Right ventricle myocardium superior (tissue), 1 donor: ENCODE results near the gene PRDM16. TPM values are rescaled to one million over a fixed set of nuclear protein-coding genes. Genes with fewer than 3 reads are reported as not detected.

Source experiments
- ATAC-seq: fragments of 200-7000 bp; cut with Tn5 transposase; one replicate; pipeline ENCODE4 v1.9.1; 2020; ENCODE audit warnings: mild to moderate bottlenecking; ENCODE audit not compliant: poor library complexity
- DNase-seq: peaks from one replicate; pipeline ENCODE4 v3.0.0-alpha.2; 2020
- intact Hi-C: fragments of 100-400 bp; cut with DNase I; formaldehyde crosslinking; loops from one replicate; pipeline ENCODE4 v1.11.2; 2022
- total RNA-seq: library from RNA; stranded (reverse); fragmentation: NEBNext Ultra II Directional; extraction: Animal tissue kit (Norgen Biotek cat#: 25700); gene quantifications from one replicate; pipeline ENCODE4 v1.2.1, GENCODE V29; 2021
- donor health status: DM: no; HTN: yes; CAD: no; lungs with severe emphysema.

Gene PRDM16
- total RNA-seq, 1 donor from 2014 or later, result 14.2 TPM

- DNase-seq (no peak), ATAC-seq (no peak)
- intact Hi-C loops, result no loop called here
Measured at GRCh38 chr1:3216015-3216391, 147.0 kb downstream of the PRDM16 start.

DNA sequence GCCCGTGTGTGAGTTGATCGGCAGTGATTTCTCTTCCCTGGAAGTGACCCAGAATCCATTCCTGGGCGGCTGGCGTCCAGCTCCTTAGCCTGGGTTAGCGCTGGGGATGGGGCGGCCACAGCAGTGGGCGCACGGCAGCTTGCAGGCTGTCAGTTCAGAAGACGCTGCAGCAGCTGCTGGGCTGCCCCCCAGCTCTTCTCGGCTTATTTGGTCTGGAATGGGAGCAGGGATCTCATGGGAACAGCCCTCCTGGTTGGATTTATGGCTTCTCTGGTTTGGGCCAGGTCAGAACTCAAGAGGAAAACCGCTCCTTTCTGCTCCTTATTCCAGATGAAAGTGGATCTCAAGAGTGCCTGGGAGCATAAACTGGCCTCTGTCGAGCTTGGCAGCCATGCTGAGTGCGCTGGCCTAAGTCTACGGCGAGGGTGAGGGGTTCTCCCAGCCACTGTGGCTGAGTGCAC is 148.2 kb downstream of the PRDM16 start:
- no peak for DNase-seq

GRCh38 chr1:3217979-3218679 is 149.1 kb downstream of the PRDM16 start:
- intact Hi-C loops, result no loop called here
- DNase-seq, result no peak

More for the DNA sequence above, 148.2 kb downstream of the PRDM16 start:
- intact Hi-C loops, result no loop called here
- no peak for ATAC-seq

DNA sequence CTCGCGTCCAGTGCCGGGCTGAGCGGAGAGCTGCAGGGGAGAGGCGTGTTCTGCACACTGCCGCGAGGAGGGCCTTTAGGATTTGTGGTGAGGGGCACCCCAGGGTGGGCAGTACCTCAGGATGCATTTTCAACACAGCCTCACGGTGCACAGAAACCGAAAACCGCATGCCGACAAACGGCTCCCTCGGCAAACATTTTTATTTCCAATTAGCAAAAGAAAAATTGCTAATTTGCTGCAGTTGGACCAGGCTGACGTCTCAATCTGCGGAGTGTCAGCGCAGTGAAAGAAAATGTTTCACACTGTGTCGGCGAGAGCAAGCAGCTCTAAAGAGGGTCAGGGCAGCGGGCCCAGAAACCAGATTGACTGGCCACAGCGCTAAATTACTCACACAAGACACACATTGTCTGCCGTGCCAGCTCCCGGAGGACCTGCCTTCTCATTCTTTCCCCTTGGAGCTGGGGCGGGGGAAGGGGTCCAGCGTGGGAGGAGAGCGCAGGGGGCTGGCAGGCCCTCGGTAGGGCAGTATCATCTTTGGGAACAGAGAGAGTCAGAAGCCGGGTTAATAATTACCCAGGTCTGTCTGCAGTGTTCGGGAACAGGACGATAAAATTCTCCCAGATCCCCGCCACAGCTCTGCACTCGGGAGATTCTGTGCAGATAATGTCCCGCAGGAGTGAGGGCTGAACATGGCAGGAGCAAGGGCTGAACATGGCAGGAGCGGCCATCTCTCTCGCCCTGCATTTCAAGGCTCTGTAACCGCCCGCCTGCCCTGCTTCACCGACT is 150.2 kb downstream of the PRDM16 start:
- peak; percentile 88 for ATAC-seq
- DNase-seq, result peak; percentile 90
- intact Hi-C loops, result no loop called here

More at GRCh38 chr1:3217979-3218679, 149.1 kb downstream of the PRDM16 start:
- ATAC-seq, result no peak

DNA sequence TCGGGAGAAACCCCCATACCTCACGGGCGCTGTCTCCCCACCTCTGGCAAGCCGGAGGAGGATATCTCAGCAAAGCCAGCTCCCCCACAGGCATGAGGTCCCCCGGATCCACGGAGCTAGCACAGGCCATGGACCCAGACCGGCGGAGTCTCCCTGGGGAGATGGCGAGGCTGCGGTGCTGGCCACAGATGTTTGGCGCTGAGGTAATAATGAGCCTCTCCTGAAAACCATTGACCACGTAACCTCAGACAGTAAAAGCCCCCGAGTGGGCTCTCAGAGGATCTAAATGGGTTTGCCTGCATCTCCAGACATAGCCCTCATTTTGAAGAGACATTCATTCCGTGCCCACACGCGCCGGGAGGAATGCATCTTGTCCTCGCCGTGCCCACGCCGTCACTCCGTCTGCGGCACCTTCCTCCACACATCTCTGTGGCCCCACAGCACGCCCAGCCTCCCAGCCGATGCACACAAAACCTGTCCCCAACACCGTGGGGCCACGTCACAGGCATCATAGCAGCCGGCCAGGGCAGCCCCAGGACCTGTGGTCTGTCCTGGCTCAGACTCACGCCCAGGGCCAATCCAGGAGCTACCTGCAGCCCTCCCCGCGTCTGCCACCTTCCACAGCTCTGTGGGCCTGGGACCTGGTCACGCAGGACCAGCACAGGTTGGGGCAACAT is 150.9 kb downstream of the PRDM16 start:
- intact Hi-C loops, result no loop called here
- ATAC-seq, result peak; percentile 14
- no peak for DNase-seq

DNA sequence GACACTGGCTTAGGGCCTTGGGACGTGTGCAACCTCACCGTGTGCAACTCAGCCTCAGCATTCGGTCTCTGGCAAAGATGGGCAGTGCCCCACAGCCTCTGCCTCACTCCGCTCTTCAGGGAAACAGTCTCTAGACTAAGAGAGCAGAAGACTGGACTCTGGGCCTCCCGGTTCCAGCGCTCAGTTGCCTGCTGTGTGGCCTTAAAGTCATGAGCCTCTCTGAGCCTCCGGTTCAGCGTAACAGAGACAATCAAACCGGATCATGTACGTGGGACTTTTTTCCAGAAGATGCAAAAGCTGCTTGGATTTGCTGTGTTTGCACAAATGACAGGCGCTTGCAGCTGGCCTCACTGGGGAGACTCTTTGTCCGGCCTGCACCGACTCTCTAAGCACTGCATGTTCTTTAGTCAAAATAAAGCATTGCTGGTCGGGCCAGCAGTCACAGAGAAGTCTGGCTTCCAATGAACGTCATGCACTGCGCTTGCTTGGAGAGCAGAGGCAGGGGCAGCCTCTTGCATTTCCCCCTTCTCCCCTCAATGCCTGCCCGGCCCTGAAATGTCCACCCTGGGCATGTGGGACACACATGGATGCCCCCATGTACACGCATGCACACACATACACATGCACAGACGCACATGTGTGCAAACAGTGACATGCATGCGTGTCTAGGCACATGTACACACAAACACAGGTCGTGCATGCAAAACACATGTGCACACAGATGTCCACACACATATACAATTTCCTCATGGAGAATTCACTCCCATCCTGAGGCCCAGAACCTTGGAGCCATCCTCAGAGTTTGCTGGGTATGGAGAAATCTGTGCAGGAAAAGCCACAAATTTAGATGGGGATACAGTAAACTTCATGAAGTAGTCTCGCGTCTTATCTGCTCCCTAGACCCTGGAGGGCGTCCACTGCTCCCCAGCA is 152.4 kb downstream of the PRDM16 start:
- DNase-seq (no peak), ATAC-seq (no peak)
- intact Hi-C loops, result no loop called here

- peak; percentile 16 for ATAC-seq
- DNase-seq, result no peak
- intact Hi-C loops, result no loop called here
Measured at GRCh38 chr1:3222042-3222692, 153.2 kb downstream of the PRDM16 start.

- intact Hi-C loops, result no loop called here
- no peak for ATAC-seq
- no peak for DNase-seq
Measured at GRCh38 chr1:3225661-3226060, 156.7 kb downstream of the PRDM16 start.

DNA sequence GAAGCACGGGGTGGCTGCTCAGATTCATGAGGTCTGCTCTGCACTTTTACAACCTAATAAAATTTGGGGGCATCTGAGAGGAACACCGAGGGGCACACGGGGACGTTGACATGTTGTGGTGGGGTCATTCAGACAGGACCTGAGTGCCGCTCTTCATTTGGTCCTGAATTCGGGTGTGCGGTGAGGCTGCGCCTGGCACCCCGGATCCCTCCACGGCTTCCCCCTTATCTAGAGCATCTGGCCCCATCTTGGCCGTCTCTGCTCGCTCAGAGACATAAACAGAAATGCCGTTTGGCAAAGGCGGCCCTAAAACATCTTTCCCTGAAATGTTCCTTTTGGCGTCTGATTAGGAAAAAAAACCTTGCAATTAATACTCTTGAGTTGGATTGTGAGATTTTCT is 157.2 kb downstream of the PRDM16 start:
- DNase-seq (no peak), ATAC-seq (no peak)
- intact Hi-C loops, result no loop called here

DNA sequence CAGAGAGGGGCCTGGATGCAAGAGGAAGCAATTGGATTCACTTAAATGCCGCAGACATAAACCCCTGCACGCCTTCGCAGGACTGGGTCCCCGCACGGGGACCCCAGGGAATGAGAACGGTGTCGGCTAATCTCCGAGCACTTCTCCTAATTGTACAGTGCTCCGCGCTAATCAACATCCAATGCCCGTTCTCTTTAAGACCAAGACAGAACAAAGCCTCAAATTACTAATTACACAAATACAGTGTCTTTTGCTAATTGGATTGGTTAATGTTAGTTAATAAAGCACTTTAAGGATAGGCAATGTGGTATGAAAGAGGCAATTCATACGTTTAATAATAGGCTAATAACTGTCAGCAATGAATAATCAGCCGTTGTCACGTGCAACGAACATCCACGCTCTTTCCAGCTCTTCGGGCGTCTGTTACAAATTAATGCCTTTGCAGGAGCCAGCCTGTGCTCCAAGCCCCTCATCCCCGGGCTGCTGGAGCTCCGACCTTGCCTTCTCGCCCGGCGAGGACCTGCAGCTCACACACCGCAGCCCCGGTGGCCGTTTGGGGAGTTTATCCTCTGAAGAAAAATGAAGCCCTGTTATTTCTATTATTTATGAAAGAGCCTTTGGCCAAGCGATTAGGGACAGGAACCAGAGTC is 157.8 kb downstream of the PRDM16 start:
- intact Hi-C loops, result no loop called here
- no peak for DNase-seq
- ATAC-seq, result no peak

- intact Hi-C loops, result no loop called here
- no peak for ATAC-seq
- no peak for DNase-seq
Measured at GRCh38 chr1:3227351-3227704, 158.3 kb downstream of the PRDM16 start.

DNA sequence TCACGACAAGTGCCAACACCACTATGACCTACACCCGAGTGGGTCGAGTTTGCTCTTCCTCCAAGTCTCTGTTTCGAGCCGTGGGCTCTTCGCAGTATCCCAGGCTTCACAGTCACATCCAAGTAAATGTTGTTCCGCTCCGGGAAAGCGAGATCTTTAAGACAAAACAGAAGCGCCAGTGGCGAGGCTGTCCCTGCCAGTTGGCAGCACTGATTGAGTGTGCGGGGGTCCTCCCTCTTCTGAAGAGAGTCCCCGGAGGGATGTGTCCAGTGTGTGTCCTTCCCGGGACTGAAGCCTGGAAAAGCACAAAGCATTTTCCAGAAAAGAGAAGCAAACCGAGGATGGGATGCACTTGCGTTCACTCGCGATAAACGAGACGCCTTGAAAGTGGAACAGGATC is 158.9 kb downstream of the PRDM16 start:
- ATAC-seq, result no peak
- DNase-seq, result no peak
- intact Hi-C loops, result no loop called here

DNA sequence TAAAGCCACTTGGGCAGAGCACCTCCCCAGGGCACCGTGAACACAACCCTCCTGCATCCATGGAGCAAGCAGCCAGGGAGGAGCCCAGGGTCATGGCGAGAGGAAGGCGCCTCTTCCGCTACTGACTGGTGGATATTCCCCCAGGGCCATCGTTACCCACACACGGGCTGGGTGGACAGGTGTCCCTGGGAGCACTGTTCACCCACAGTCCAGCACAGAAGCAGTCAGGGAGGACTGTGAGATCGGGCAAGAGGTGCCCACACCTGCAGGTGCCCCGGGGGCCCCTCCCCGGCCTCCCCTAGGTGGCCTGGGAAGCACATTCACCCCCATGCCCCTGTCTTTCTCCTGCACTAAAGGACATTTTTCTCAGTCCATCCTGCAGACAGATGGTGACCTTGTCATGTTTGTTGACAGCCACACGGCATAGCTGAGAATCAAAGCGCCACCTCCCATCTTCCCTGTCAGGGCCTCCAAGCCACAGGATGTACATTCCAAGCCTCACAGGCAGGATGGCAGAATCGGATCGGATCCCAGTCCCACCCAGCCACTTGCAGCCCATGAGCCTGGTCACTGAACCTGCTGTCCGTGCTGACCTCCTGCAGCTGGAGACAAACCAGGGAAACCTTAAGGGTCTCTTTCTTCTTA is 160.2 kb downstream of the PRDM16 start:
- ATAC-seq, result no peak
- no peak for DNase-seq
- intact Hi-C loops, result no loop called here

- DNase-seq (no peak), ATAC-seq (no peak)
- intact Hi-C loops, result no loop called here
Measured at GRCh38 chr1:3230553-3230952, 161.6 kb downstream of the PRDM16 start.

GRCh38 chr1:3231245-3231644 is 162.2 kb downstream of the PRDM16 start:
- no peak for ATAC-seq
- intact Hi-C loops, result no loop called here
- DNase-seq, result no peak

GRCh38 chr1:3231826-3232225 is 162.8 kb downstream of the PRDM16 start:
- intact Hi-C loops, result no loop called here
- DNase-seq (no peak), ATAC-seq (no peak)

- no peak for DNase-seq
- ATAC-seq, result no peak
- intact Hi-C loops, result no loop called here
Measured at GRCh38 chr1:3233031-3233430, 164.0 kb downstream of the PRDM16 start.
